ENCODE data around the gene RTN4RL1. TPM values are rescaled to one million over a fixed set of nuclear protein-coding genes. Genes with fewer than 3 reads are reported as not detected.
A peak's percentile ranks its signal among the peaks of the same experiment; 100 is the strongest.

Gene RTN4RL1
- total and polyA plus RNA-seq, 2 of the 13 experiments (the other 11 are each of a cell fraction or from before 2014, with no cell fraction given), result 0.01 TPM; not detected in 1

DNA sequence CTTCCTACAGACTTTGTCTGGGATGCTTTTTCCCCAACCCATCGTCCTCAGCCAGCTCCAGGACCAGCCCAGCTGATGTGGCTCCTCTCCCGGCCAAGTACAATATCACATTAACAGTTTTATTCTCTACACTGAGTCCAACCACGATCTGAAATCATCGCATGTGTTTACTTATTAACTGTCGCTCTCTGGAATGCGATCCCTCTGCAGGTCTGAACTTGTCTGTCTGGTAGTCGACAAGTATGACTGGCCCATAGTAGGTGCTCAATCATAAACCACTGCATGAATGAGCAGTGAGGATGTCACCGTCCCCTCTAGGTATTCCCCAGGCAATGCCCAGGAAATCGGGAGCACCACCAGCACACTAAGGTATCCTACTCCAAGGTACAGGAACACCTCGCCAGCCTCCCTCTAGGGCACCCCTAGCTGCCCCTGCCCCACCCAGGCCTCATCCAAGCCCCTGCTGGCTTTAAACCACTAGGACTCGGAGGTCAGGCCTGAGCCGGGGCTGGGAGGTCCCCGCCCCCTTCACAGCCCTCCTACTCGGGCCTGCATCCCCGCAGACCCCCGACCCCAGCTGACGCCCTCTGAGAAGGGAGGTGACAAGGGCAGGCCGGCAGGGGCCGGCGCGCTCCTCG, 27.7 kb downstream of the RTN4RL1 start (continued):
- TF ChIP-seq ARID3A (IDR thresholded peaks at IDR 0.05; ENCODE audit: low read depth, low read length) (peak; percentile 70), PHF21A (CRISPR knock-in tag; IDR thresholded peaks at IDR 0.05) (0 out of 2 replicates have a peak, but pooled peaks have one; percentile 9), ZNF225 (CRISPR knock-in tag; IDR thresholded peaks at IDR 0.05) (no peak), ZFP62 (CRISPR knock-in tag; IDR thresholded peaks at IDR 0.05) (no peak), NCOA5 (CRISPR knock-in tag; IDR thresholded peaks at IDR 0.05) (no peak), ZBTB7A (CRISPR knock-in tag; IDR thresholded peaks at IDR 0.05) (peak; percentile 65), ASH2L (IDR thresholded peaks at IDR 0.05; ENCODE audit: insufficient read length, low read depth, low read length) (peak; percentile 19), LRRFIP1 (CRISPR knock-in tag; conservative IDR thresholded peaks at IDR 0.05) (no peak), TP53 (CRISPR knock-in tag; conservative IDR thresholded peaks at IDR 0.05) (peak; percentile 78; the same call in 1 of the 2 replicates), ZFX (CRISPR knock-in tag; IDR thresholded peaks at IDR 0.05; ENCODE audit: low read depth) (no peak; the same call in 1 of the 2 replicates), NR2F6 (IDR thresholded peaks at IDR 0.05) (no peak), NR2F6 (CRISPR knock-in tag; IDR thresholded peaks at IDR 0.05) (0 out of 2 replicates have a peak, but pooled peaks have one; percentile 23), ZNF292 (CRISPR knock-in tag; IDR thresholded peaks at IDR 0.05; ENCODE audit: borderline replicate concordance, low read depth) (0 out of 2 replicates have a peak, but pooled peaks have one; percentile 13), TAF1 (CRISPR knock-in tag; IDR thresholded peaks at IDR 0.05) (peak; percentile 35; the same call in 1 of the 2 replicates), SKI (IDR thresholded peaks at IDR 0.05; ENCODE audit: partially characterized antibody) (peak; percentile 18), RNF2 (conservative IDR thresholded peaks at IDR 0.05; ENCODE audit: low read depth) (no peak; the same call in 1 of the 2 replicates), RFX1 (IDR thresholded peaks at IDR 0.05) (no peak)
- TF ChIP-seq, protein P1, sequence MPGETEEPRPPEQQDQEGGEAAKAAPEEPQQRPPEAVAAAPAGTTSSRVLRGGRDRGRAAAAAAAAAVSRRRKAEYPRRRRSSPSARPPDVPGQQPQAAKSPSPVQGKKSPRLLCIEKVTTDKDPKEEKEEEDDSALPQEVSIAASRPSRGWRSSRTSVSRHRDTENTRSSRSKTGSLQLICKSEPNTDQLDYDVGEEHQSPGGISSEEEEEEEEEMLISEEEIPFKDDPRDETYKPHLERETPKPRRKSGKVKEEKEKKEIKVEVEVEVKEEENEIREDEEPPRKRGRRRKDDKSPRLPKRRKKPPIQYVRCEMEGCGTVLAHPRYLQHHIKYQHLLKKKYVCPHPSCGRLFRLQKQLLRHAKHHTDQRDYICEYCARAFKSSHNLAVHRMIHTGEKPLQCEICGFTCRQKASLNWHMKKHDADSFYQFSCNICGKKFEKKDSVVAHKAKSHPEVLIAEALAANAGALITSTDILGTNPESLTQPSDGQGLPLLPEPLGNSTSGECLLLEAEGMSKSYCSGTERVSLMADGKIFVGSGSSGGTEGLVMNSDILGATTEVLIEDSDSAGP (CRISPR knock-in tag; IDR thresholded peaks at IDR 0.05; ENCODE audit: borderline replicate concordance), result peak; percentile 12; the same call in 1 of the 2 replicates
- TF ChIP-seq, protein P2, sequence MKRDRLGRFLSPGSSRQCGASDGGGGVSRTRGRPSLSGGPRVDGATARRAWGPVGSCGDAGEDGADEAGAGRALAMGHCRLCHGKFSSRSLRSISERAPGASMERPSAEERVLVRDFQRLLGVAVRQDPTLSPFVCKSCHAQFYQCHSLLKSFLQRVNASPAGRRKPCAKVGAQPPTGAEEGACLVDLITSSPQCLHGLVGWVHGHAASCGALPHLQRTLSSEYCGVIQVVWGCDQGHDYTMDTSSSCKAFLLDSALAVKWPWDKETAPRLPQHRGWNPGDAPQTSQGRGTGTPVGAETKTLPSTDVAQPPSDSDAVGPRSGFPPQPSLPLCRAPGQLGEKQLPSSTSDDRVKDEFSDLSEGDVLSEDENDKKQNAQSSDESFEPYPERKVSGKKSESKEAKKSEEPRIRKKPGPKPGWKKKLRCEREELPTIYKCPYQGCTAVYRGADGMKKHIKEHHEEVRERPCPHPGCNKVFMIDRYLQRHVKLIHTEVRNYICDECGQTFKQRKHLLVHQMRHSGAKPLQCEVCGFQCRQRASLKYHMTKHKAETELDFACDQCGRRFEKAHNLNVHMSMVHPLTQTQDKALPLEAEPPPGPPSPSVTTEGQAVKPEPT (CRISPR knock-in tag; IDR thresholded peaks at IDR 0.05; ENCODE audit: low read depth), result no peak
- TF ChIP-seq, protein P3, sequence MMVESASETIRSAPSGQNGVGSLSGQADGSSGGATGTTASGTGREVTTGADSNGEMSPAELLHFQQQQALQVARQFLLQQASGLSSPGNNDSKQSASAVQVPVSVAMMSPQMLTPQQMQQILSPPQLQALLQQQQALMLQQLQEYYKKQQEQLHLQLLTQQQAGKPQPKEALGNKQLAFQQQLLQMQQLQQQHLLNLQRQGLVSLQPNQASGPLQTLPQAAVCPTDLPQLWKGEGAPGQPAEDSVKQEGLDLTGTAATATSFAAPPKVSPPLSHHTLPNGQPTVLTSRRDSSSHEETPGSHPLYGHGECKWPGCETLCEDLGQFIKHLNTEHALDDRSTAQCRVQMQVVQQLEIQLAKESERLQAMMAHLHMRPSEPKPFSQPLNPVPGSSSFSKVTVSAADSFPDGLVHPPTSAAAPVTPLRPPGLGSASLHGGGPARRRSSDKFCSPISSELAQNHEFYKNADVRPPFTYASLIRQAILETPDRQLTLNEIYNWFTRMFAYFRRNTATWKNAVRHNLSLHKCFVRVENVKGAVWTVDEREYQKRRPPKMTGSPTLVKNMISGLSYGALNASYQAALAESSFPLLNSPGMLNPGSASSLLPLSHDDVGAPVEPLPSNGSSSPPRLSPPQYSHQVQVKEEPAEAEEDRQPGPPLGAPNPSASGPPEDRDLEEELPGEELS (CRISPR knock-in tag; IDR thresholded peaks at IDR 0.05), result 0 out of 2 replicates have a peak, but pooled peaks have one; percentile 30

All from HepG2 (cell line).